GM21423 (cell line): ENCODE results near the gene IL18BP.
A peak's percentile ranks its signal among the peaks of the same experiment; 100 is the strongest.

ENCODE experiments used
- ATAC-seq: cut with Tn5 transposase; IDR thresholded peaks from one replicate; pipeline ENCODE4 v1.9.1; 2021; ENCODE audit warnings: mild to moderate bottlenecking, moderate library complexity; ENCODE audit not compliant: unreplicated experiment

The IL18BP gene

DNA sequence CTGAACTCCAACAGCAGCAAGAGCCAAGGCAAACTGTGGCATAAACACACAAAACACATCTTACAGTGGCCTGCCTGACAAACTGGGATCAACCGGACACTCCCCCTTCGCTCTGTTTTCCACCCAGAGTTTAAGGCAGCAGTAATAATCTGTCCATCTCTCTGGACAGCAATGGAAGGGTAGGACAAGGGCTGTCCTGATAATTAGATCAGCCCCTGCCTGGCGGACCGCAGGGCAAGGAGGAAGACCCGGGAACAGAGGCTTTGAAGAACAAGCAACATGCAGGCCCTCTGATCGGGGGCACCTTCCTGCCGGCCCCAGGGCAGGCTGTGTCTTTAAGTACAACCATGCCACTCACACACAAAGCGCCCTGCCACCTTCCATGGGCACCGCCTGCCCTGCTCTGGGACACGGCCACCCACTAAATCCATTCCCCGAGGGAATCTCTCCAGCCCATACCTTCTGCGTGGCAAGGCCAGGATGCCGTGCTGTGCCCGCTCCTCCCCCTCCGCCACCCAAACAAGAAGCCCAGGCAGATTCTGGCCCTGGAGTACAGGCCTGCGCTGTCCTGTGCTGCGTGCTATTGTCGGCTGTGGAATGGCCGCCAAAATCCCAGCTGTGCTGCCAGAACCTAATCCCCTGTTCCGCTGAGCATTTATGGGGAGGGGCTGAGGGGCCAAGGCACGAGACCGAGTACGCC lies 42.8 kb downstream of the IL18BP start:
- ATAC-seq, result peak; percentile 35

DNA sequence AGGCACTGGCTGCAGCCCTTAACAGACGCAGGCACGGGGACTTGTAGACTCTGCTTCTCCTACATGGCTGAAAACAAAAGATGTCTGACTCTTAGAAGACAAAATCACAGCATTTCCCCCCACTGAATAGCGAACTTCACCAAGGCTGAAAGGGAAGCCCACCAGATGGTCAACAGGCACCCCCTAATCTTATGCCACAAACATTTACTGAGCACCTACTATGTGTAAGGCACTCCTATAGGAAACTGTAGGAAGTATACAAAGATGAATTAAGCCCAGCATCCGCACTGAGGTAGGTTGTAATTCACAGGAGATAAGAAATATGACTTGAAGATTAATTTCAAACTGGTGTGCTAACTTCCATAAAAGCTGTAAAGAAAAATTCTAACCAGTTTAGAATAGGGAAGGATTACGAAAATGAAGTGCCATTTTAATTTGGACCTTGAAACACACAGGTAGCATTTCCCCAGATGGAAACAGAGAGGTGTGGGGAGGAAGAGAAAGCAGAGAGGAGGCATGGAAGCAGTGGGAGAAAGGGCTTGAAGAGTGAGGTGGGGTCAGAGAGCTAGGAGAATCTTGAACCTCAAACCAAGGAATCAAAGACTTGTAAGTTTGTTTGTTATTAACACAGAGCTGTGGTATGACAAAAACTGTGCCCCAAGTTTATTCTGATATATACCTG lies 43.5 kb downstream of the IL18BP start:
- ATAC-seq, result peak; percentile 2

DNA sequence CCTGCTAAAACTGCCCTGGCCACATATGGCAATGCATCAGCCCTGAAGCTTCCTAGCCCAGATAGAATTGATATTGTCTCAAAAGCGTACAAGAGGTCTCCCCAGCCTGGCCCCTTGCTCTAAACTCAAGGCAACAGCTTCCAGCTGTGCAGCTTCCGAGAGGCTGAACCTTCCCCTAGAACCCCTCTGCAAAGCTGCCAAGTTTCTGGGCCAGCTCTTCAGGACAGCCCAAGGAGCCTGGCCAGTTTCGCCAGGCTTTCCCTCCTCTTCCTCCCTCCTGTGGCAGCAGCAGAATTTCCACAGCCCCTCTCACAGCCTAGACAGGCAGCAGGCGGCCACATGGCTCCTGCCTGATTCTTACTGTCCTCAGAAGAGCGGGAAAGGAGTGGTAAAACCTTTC lies 47.1 kb downstream of the IL18BP start:
- no peak for ATAC-seq

DNA sequence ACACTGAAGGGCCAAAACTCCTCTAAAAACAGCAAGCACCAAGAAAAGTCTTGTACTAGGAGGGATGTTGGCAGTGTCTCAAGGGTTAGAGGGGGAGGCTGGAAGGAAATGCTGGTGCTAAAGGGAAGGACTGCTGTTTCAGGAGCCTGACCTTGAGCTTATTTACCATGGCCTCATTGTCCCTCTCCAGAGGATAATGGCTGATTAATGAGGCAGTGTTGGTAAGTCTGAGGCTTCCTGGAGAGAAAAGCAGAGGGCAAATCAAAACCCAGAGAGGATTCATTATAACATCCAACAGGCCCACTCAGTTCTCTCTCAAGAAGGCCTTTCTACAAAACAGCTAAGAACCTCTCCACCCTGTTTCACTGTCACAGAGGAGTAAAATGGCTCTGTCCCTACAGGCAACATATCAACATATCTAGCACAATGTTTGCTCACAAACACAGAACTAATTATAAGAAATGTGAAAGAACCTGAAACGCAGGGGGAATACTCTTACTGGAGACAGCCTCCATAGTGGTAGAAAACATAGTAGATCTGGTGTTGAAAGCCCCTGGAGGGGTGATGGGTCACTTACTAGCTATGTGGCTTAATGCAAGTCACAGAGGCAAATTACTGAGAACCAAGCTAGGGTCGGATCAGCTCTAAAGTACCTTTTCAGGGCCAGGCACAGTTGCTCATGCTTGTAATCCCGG lies 50.2 kb downstream of the IL18BP start:
- ATAC-seq, result no peak
